ENCODE results near the gene ADGRE1. TPM values are rescaled to one million over a fixed set of nuclear protein-coding genes. Genes with fewer than 3 reads are reported as not detected.

Gene ADGRE1
- polyA plus RNA-seq, 1 of the 3 experiments (the other 2 are of a cell fraction), result 8.9 TPM

DNA sequence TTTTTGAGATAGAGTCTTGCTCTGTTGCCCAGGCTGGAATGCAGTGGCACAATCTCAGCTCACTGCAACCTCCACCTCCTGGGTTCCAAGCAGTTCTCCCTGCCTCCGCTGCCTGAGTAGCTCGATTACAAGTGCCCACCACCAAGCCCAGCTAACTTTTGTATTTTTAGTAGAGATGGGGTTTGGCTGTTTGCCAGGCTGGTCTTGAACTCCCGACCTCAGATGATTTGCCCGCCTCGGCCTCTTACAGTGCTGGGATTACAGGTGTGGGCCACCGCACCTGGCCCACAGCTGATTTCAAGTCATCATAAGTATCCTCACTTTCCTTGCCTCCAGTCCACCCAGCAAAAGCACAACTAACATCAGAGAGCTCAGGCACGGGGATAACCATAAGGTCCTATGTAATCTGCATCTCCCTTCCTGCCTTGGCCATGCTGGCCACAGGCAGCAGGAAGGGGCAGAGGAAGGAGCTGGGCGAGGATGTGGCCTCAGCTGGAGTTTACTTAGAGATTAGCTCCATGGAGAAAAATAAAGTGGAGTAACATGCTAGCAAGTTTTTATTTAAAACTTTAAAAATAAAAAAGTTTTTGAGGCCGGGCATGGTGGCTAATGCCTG lies 22.9 kb upstream of the ADGRE1 start (continued):
- TF ChIP-seq GATA2 (CRISPR knock-in tag; IDR thresholded peaks at IDR 0.05) (no peak), RXRA (IDR thresholded peaks at IDR 0.05; ENCODE audit: borderline replicate concordance, low read depth) (no peak)

GRCh38 chr19:6865849-6866248 lies 21.5 kb upstream of the ADGRE1 start:
- H3K4me1 ChIP-seq (ENCODE audit: control insufficient read depth in 1 of 2, insufficient read depth in 2 of 2, low read depth in 1 of 2, low read length in 1 of 2), result no peaks in the 10 kb centered on the region
- no peak overlapping the region for H3K4me2 ChIP-seq
- no peaks in the 10 kb centered on the region for H3K79me2 ChIP-seq (ENCODE audit: insufficient read depth)
- no peaks in the 10 kb centered on the region for H3K36me3 ChIP-seq (replicated peaks in 1 of 2; ENCODE audit: control insufficient read depth in 1 of 2, insufficient read depth in 2 of 2, low read length in 1 of 2)
- H3K27me3 ChIP-seq (ENCODE audit: insufficient read depth), result peaks cover 65% of the 10 kb centered on the region; the same call in 1 of the 2 replicates
- H3K27ac ChIP-seq (ENCODE audit: low read depth in 2 of 2, low read length in 1 of 2), result no peak overlapping the region
- no peaks in the 10 kb centered on the region for H3K9me3 ChIP-seq
- no peak for DNase-seq
- H2AFZ ChIP-seq (ENCODE audit: low read depth), result no peak overlapping the region
- ChIA-PET POLR2A (no interaction called here), CTCF (interaction anchor here (0.6 to 0.8 kb wide), 2 partner anchors 126 to 127 kb away, joined by 3 read pairs; no protein-coding TSS in a partner anchor)
- no peak overlapping the region for H3K4me3 ChIP-seq (ENCODE audit: low read depth in 2 of 2, low read length in 1 of 2)
- no peaks in the 10 kb centered on the region for H4K20me1 ChIP-seq (ENCODE audit: insufficient read depth)
- TF ChIP-seq POLR2AphosphoS5 (IDR thresholded peaks at IDR 0.05; ENCODE audit: low read depth, low read length) (no peak), PBX3 (IDR thresholded peaks at IDR 0.05) (no peak), GABPA (IDR thresholded peaks at IDR 0.05; ENCODE audit: low read depth) (no peak)
- no peaks in the 10 kb centered on the region for H3F3A ChIP-seq (replicated peaks; ENCODE audit: insufficient read depth)
- no peak overlapping the region for H3K9ac ChIP-seq
- WGBS (ENCODE audit: low lambda C conversion rate), result 35% methylated on average over 10 of the region's 10 CpGs
- no peaks in the 10 kb centered on the region for H3K9me2 ChIP-seq

DNA sequence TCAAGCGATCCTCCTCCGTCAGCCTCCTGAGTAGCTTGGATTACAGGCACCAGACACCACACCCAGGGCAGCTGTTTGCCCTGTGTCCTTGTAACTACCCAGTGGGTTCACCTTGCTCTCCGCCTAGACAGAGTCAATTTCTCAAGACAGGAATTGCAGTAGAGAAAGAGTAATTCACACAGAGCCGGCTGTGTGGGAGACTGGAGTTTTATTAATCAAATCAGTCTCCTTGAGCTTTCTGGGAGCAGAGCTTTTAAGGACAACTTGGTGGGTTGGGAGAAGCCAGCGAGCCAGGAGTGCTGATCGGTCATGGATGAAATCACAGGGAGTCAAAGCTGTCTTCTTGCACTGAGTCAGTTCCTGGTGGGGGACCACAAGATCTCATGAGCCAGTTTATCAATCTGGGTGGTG lies 20.6 kb upstream of the ADGRE1 start:
- peaks cover 56% of the 10 kb centered on the region; the same call in 1 of the 2 replicates for H3K27me3 ChIP-seq (ENCODE audit: insufficient read depth)
- ChIA-PET POLR2A (no interaction called here), CTCF (no interaction called here)
- no peak overlapping the region for H3K27ac ChIP-seq (ENCODE audit: low read depth in 2 of 2, low read length in 1 of 2)
- H3K9me3 ChIP-seq, result no peaks in the 10 kb centered on the region
- H4K20me1 ChIP-seq (ENCODE audit: insufficient read depth), result no peaks in the 10 kb centered on the region
- no peaks in the 10 kb centered on the region for H3F3A ChIP-seq (replicated peaks; ENCODE audit: insufficient read depth)
- H2AFZ ChIP-seq (ENCODE audit: low read depth), result no peak overlapping the region
- DNase-seq, result no peak
- H3K4me2 ChIP-seq, result no peak overlapping the region; the same call in 1 of the 2 replicates
- H3K4me1 ChIP-seq (ENCODE audit: control insufficient read depth in 1 of 2, insufficient read depth in 2 of 2, low read depth in 1 of 2, low read length in 1 of 2), result no peaks in the 10 kb centered on the region
- WGBS (ENCODE audit: low lambda C conversion rate), result 28% methylated on average over 6 of the region's 6 CpGs
- no peaks in the 10 kb centered on the region for H3K36me3 ChIP-seq (replicated peaks in 1 of 2; ENCODE audit: control insufficient read depth in 1 of 2, insufficient read depth in 2 of 2, low read length in 1 of 2)
- H3K9ac ChIP-seq, result no peak overlapping the region
- H3K9me2 ChIP-seq, result no peaks in the 10 kb centered on the region
- no peak overlapping the region for H3K4me3 ChIP-seq (ENCODE audit: low read depth in 2 of 2, low read length in 1 of 2)
- no peaks in the 10 kb centered on the region for H3K79me2 ChIP-seq (ENCODE audit: insufficient read depth)
- TF ChIP-seq SMC3 (IDR thresholded peaks at IDR 0.05; ENCODE audit: low read depth, low read length) (no peak), FOSL2 (IDR thresholded peaks at IDR 0.05; ENCODE audit: borderline replicate concordance, low read depth) (no peak), REST (IDR thresholded peaks at IDR 0.05; ENCODE audit: low read depth, low read length) (no peak), FOXJ3 (CRISPR knock-in tag; IDR thresholded peaks at IDR 0.05) (no peak), CHD2 (IDR thresholded peaks at IDR 0.05; ENCODE audit: low read length, partially characterized antibody) (no peak), POLR2AphosphoS5 (IDR thresholded peaks at IDR 0.05; ENCODE audit: low read depth, low read length) (no peak), NFIC (IDR thresholded peaks at IDR 0.05; ENCODE audit: borderline replicate concordance) (no peak), USF2 (IDR thresholded peaks at IDR 0.05; ENCODE audit: borderline replicate concordance, low read depth, low read length) (no peak), PBX3 (IDR thresholded peaks at IDR 0.05) (no peak), YY1 (IDR thresholded peaks at IDR 0.05; ENCODE audit: low read depth) (no peak), FOXM1 (IDR thresholded peaks at IDR 0.05; ENCODE audit: low read depth) (no peak), NRF1 (IDR thresholded peaks at IDR 0.05; ENCODE audit: low read depth, low read length) (no peak), MEF2A (IDR thresholded peaks at IDR 0.05; ENCODE audit: borderline replicate concordance, low read depth) (no peak), SIN3A (IDR thresholded peaks at IDR 0.05; ENCODE audit: borderline replicate concordance, low read depth, low read length) (no peak), RAD21 (IDR thresholded peaks at IDR 0.05; ENCODE audit: low read length) (no peak)

Measured in SK-N-SH (cell line).